ENCODE measurements around the gene P2RX2.

The P2RX2 gene

GRCh38 chr12:132638541-132639408 lies 20.2 kb downstream of the P2RX2 start:
- DNase-seq = peak; percentile 36

GRCh38 chr12:132639956-132640520 lies 21.5 kb downstream of the P2RX2 start:
- DNase-seq = no peak

- no peak for DNase-seq
Measured at GRCh38 chr12:132640936-132641335, 22.4 kb downstream of the P2RX2 start.

GRCh38 chr12:132641811-132642650 lies 23.5 kb downstream of the P2RX2 start:
- DNase-seq = no peak

GRCh38 chr12:132642846-132643835 lies 24.6 kb downstream of the P2RX2 start:
- no peak for DNase-seq

- no peak for DNase-seq
Measured at GRCh38 chr12:132646850-132647249, 28.3 kb downstream of the P2RX2 start.

GRCh38 chr12:132647858-132648257 lies 29.3 kb downstream of the P2RX2 start:
- no peak for DNase-seq

- DNase-seq = no peak
Measured at GRCh38 chr12:132648616-132649225, 30.1 kb downstream of the P2RX2 start.

- no peak for DNase-seq
Measured at GRCh38 chr12:132649226-132649945, 30.8 kb downstream of the P2RX2 start.

- no peak for DNase-seq
Measured at GRCh38 chr12:132651444-132652100, 33.0 kb downstream of the P2RX2 start.

- no peak for DNase-seq
Measured at GRCh38 chr12:132653567-132654290, 35.2 kb downstream of the P2RX2 start.

GRCh38 chr12:132657004-132657727 lies 38.6 kb downstream of the P2RX2 start:
- no peak for DNase-seq

GRCh38 chr12:132658149-132658894 lies 39.7 kb downstream of the P2RX2 start:
- DNase-seq = no peak

- DNase-seq = no peak
Measured at GRCh38 chr12:132659146-132659545, 40.6 kb downstream of the P2RX2 start.

- no peak for DNase-seq
Measured at GRCh38 chr12:132660052-132660451, 41.5 kb downstream of the P2RX2 start.

- DNase-seq = no peak
Measured at GRCh38 chr12:132660996-132661395, 42.4 kb downstream of the P2RX2 start.

GRCh38 chr12:132661972-132662371 lies 43.4 kb downstream of the P2RX2 start:
- no peak for DNase-seq

Measured in fibroblast of skin of back (primary cell).